ENCODE results near the gene OAF.
"Not testable (repeated sequence)": the region's sequence is repeated elsewhere in the genome, so short reads cannot be mapped to it uniquely, and the experiment has no call there.

The OAF gene

GRCh38 chr11:120210626-120211521 lies at the start of gene OAF:
TSS of gene OAF (plus strand) at chr11:120211032. CDS start at chr11:120211280, 248 bp downstream.
- DNase-seq = peak; percentile 79

GRCh38 chr11:120167659-120168058 lies 43.2 kb upstream of the OAF start:
- DNase-seq = no peak

GRCh38 chr11:120168108-120168959 lies 42.5 kb upstream of the OAF start:
- no peak for DNase-seq

- peak; percentile 58 for DNase-seq
These were observed 41.7 kb upstream of the OAF start for GRCh38 chr11:120168960-120169681.

- no peak for DNase-seq
These were observed 40.7 kb upstream of the OAF start for GRCh38 chr11:120169981-120170698.

GRCh38 chr11:120170741-120171261 lies 40.0 kb upstream of the OAF start:
- DNase-seq = no peak

- DNase-seq = peak; percentile 71
These were observed 38.5 kb upstream of the OAF start for GRCh38 chr11:120172054-120172911.

- DNase-seq = no peak
These were observed 37.7 kb upstream of the OAF start for GRCh38 chr11:120173019-120173705.

GRCh38 chr11:120173807-120174206 lies 37.0 kb upstream of the OAF start:
- DNase-seq = no peak

GRCh38 chr11:120174866-120175265 lies 36.0 kb upstream of the OAF start:
- DNase-seq = no peak

GRCh38 chr11:120178561-120179056 lies 32.2 kb upstream of the OAF start:
- no peak for DNase-seq

GRCh38 chr11:120179057-120179672 lies 31.7 kb upstream of the OAF start:
- DNase-seq = no peak

- DNase-seq = not testable (repeated sequence)
These were observed 30.8 kb upstream of the OAF start for GRCh38 chr11:120180063-120180462.

- DNase-seq = no peak
These were observed 30.1 kb upstream of the OAF start for GRCh38 chr11:120180551-120181232.

GRCh38 chr11:120181376-120181975 lies 29.4 kb upstream of the OAF start:
- DNase-seq = no peak

- no peak for DNase-seq
These were observed 28.5 kb upstream of the OAF start for GRCh38 chr11:120182372-120182771.

GRCh38 chr11:120182790-120183491 lies 27.9 kb upstream of the OAF start:
- peak; percentile 14 for DNase-seq

- no peak for DNase-seq
These were observed 27.1 kb upstream of the OAF start for GRCh38 chr11:120183701-120184141.

Data from midbrain (tissue), 1 donor.